ENCODE results near the gene TMEM72. TPM values are rescaled to one million over a fixed set of nuclear protein-coding genes. Genes with fewer than 3 reads are reported as not detected.

TMEM72 gene
- total and polyA plus RNA-seq, 2 experiments from 2014 or later = not detected

DNA sequence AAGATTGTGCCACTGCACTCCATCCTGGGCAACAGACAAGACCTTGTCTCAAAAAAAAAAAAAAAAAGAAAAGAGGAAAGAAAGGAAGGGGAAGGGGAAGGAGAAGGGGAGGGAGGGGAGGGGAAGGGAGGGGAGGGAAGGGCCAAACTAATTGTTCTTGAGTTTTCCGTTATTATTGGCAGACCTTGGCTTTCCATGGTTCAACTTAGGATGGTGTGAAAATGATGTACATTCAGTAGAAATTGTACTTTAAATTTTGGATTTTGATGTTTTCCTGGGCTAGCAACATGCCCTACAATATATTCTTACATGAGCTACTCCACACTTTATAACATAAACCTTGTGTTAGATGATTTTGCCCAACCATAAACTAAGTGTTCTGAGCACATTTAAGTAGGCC is 1.2 kb upstream of the TMEM72 start:
- Histone ChIP-seq H3K9me2 (ENCODE audit: insufficient read depth) (no peaks in the 10 kb centered on the region; the same call in 1 of the 2 replicates), H3K4me2 (no peak overlapping the region), H3K27me3 (ENCODE audit: insufficient read depth) (no peaks in the 10 kb centered on the region), H4K20me1 (replicated peaks; ENCODE audit: insufficient read depth) (no peaks in the 10 kb centered on the region), H3F3A (replicated peaks; ENCODE audit: low read depth) (no peaks in the 10 kb centered on the region), H3K79me2 (replicated peaks; ENCODE audit: insufficient read depth) (no peaks in the 10 kb centered on the region), H3K27ac (ENCODE audit: low read depth) (no peak overlapping the region), H3K4me1 (ENCODE audit: insufficient read depth) (peaks cover 5% of the 10 kb centered on the region; the same call in 1 of the 2 replicates), H3K36me3 (ENCODE audit: insufficient read depth) (no peaks in the 10 kb centered on the region), H3K4me3 (no peak overlapping the region), H2AFZ (no peak overlapping the region)
- ATAC-seq (no peak), DNase-seq (ENCODE audit: low spot score) (no peak)
- Mint-ChIP-seq H3K27me3 (ENCODE audit: insufficient read depth, low read depth, poor library complexity) (peaks cover 12% of the 10 kb centered on the region), H3K4me1 (peaks cover 34% of the 10 kb centered on the region), H3K36me3 (ENCODE audit: low read depth) (no peaks in the 10 kb centered on the region), H3K4me3 (no peak overlapping the region), H3K27ac (no peak overlapping the region), H3K9me3 (no peaks in the 10 kb centered on the region)
- TF ChIP-seq NANOG (IDR thresholded peaks at IDR 0.05; ENCODE audit: borderline replicate concordance) = no peak
- TF ChIP-seq JUNB (IDR thresholded peaks at IDR 0.05; ENCODE audit: unreplicated experiment) = no peak
- TF ChIP-seq CREB1 (CRISPR knock-in tag; IDR thresholded peaks at IDR 0.05; ENCODE audit: low read depth) = no peak
- TF ChIP-seq, protein P1, sequence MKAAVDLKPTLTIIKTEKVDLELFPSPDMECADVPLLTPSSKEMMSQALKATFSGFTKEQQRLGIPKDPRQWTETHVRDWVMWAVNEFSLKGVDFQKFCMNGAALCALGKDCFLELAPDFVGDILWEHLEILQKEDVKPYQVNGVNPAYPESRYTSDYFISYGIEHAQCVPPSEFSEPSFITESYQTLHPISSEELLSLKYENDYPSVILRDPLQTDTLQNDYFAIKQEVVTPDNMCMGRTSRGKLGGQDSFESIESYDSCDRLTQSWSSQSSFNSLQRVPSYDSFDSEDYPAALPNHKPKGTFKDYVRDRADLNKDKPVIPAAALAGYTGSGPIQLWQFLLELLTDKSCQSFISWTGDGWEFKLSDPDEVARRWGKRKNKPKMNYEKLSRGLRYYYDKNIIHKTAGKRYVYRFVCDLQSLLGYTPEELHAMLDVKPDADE (IDR thresholded peaks at IDR 0.05) = no peak
- TF ChIP-seq ZNF114 (CRISPR knock-in tag; IDR thresholded peaks at IDR 0.05) = no peak
- TF ChIP-seq, protein P2, sequence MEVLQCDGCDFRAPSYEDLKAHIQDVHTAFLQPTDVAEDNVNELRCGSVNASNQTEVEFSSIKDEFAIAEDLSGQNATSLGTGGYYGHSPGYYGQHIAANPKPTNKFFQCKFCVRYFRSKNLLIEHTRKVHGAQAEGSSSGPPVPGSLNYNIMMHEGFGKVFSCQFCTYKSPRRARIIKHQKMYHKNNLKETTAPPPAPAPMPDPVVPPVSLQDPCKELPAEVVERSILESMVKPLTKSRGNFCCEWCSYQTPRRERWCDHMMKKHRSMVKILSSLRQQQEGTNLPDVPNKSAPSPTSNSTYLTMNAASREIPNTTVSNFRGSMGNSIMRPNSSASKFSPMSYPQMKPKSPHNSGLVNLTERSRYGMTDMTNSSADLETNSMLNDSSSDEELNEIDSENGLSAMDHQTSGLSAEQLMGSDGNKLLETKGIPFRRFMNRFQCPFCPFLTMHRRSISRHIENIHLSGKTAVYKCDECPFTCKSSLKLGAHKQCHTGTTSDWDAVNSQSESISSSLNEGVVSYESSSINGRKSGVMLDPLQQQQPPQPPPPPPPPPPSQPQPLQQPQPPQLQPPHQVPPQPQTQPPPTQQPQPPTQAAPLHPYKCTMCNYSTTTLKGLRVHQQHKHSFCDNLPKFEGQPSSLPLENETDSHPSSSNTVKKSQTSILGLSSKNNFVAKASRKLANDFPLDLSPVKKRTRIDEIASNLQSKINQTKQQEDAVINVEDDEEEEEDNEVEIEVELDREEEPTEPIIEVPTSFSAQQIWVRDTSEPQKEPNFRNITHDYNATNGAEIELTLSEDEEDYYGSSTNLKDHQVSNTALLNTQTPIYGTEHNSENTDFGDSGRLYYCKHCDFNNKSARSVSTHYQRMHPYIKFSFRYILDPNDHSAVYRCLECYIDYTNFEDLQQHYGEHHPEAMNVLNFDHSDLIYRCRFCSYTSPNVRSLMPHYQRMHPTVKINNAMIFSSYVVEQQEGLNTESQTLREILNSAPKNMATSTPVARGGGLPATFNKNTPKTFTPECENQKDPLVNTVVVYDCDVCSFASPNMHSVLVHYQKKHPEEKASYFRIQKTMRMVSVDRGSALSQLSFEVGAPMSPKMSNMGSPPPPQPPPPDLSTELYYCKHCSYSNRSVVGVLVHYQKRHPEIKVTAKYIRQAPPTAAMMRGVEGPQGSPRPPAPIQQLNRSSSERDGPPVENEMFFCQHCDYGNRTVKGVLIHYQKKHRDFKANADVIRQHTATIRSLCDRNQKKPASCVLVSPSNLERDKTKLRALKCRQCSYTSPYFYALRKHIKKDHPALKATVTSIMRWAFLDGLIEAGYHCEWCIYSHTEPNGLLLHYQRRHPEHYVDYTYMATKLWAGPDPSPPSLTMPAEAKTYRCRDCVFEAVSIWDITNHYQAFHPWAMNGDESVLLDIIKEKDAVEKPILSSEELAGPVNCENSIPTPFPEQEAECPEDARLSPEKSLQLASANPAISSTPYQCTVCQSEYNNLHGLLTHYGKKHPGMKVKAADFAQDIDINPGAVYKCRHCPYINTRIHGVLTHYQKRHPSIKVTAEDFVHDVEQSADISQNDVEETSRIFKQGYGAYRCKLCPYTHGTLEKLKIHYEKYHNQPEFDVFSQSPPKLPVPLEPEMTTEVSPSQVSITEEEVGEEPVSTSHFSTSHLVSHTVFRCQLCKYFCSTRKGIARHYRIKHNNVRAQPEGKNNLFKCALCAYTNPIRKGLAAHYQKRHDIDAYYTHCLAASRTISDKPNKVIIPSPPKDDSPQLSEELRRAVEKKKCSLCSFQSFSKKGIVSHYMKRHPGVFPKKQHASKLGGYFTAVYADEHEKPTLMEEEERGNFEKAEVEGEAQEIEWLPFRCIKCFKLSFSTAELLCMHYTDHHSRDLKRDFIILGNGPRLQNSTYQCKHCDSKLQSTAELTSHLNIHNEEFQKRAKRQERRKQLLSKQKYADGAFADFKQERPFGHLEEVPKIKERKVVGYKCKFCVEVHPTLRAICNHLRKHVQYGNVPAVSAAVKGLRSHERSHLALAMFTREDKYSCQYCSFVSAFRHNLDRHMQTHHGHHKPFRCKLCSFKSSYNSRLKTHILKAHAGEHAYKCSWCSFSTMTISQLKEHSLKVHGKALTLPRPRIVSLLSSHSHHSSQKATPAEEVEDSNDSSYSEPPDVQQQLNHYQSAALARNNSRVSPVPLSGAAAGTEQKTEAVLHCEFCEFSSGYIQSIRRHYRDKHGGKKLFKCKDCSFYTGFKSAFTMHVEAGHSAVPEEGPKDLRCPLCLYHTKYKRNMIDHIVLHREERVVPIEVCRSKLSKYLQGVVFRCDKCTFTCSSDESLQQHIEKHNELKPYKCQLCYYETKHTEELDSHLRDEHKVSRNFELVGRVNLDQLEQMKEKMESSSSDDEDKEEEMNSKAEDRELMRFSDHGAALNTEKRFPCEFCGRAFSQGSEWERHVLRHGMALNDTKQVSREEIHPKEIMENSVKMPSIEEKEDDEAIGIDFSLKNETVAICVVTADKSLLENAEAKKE (CRISPR knock-in tag; IDR thresholded peaks at IDR 0.05) = no peak
- TF ChIP-seq EZH2phosphoT487 (IDR thresholded peaks at IDR 0.05; ENCODE audit: unreplicated experiment) = no peak
- TF ChIP-seq EZH2 (IDR thresholded peaks at IDR 0.05; ENCODE audit: low read depth, unreplicated experiment) = no peak
- TF ChIP-seq ZNF331 (CRISPR knock-in tag; IDR thresholded peaks at IDR 0.05; ENCODE audit: low read depth) = no peak
- TF ChIP-seq POLR2AphosphoS5 (IDR thresholded peaks at IDR 0.05; ENCODE audit: low read depth) = no peak
- no peak for TF ChIP-seq STAT1 (IDR thresholded peaks at IDR 0.05; ENCODE audit: unreplicated experiment)
- TF ChIP-seq, protein P3, sequence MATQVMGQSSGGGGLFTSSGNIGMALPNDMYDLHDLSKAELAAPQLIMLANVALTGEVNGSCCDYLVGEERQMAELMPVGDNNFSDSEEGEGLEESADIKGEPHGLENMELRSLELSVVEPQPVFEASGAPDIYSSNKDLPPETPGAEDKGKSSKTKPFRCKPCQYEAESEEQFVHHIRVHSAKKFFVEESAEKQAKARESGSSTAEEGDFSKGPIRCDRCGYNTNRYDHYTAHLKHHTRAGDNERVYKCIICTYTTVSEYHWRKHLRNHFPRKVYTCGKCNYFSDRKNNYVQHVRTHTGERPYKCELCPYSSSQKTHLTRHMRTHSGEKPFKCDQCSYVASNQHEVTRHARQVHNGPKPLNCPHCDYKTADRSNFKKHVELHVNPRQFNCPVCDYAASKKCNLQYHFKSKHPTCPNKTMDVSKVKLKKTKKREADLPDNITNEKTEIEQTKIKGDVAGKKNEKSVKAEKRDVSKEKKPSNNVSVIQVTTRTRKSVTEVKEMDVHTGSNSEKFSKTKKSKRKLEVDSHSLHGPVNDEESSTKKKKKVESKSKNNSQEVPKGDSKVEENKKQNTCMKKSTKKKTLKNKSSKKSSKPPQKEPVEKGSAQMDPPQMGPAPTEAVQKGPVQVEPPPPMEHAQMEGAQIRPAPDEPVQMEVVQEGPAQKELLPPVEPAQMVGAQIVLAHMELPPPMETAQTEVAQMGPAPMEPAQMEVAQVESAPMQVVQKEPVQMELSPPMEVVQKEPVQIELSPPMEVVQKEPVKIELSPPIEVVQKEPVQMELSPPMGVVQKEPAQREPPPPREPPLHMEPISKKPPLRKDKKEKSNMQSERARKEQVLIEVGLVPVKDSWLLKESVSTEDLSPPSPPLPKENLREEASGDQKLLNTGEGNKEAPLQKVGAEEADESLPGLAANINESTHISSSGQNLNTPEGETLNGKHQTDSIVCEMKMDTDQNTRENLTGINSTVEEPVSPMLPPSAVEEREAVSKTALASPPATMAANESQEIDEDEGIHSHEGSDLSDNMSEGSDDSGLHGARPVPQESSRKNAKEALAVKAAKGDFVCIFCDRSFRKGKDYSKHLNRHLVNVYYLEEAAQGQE (IDR thresholded peaks at IDR 0.05; ENCODE audit: unreplicated experiment) = no peak
- TF ChIP-seq, protein P4, sequence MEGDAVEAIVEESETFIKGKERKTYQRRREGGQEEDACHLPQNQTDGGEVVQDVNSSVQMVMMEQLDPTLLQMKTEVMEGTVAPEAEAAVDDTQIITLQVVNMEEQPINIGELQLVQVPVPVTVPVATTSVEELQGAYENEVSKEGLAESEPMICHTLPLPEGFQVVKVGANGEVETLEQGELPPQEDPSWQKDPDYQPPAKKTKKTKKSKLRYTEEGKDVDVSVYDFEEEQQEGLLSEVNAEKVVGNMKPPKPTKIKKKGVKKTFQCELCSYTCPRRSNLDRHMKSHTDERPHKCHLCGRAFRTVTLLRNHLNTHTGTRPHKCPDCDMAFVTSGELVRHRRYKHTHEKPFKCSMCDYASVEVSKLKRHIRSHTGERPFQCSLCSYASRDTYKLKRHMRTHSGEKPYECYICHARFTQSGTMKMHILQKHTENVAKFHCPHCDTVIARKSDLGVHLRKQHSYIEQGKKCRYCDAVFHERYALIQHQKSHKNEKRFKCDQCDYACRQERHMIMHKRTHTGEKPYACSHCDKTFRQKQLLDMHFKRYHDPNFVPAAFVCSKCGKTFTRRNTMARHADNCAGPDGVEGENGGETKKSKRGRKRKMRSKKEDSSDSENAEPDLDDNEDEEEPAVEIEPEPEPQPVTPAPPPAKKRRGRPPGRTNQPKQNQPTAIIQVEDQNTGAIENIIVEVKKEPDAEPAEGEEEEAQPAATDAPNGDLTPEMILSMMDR (conservative IDR thresholded peaks at IDR 0.05; ENCODE audit: low read depth in 2 of 2) = no peak

All from GM23338 (cell line).